Measurements from ENCODE around the gene WDR89. TPM values are rescaled to one million over a fixed set of nuclear protein-coding genes. Genes with fewer than 3 reads are reported as not detected.

The WDR89 gene
- total RNA-seq (10 to 100 TPM in 1 of 6 donors, 1 to 10 TPM in 5; 4.3 to 11.0 (median 7.6) TPM), polyA plus RNA-seq (1 to 10 TPM; 4.0 to 6.6 TPM)

- H3K4me1 ChIP-seq = peaks cover 0 to 15% (median 7%) of the 10 kb centered on the region in 3 donors
- no peaks in the 10 kb centered on the region for H3K36me3 ChIP-seq
- TF ChIP-seq CTCF (IDR thresholded peaks at IDR 0.05) = peak; percentile 47 to 85 (median 80)
- ATAC-seq = peak; percentile 91 to 95 (median 92)
- 0% methylated on average over 60 of the region's 60 CpGs for WGBS, 2 donors
- no peaks in the 10 kb centered on the region for H3K27me3 ChIP-seq
- FAIRE-seq = peak; percentile 97
- H3K27ac ChIP-seq = peak within 1 kb of the TSS; percentile 86 to 97 (median 94)
- intact Hi-C loops (cut with DNase I) = no loop called here
- peak within 1 kb of the TSS; percentile 43 to 57 (median 56) for H3K4me3 ChIP-seq
- peak; percentile 91 to 98 (median 96) for DNase-seq
- no peaks in the 10 kb centered on the region for H3K9me3 ChIP-seq
Measured at GRCh38 chr14:63641473-63642228, at the start of gene WDR89. Gene WDR89, minus strand, starts transcription at chr14:63641871. Its CDS starts 41,929 bp downstream, at chr14:63599942.

GRCh38 chr14:63689132-63689531, 47.5 kb upstream of the WDR89 start:
- intact Hi-C loops (cut with DNase I) = no loop called here

GRCh38 chr14:63686926-63687325, 45.3 kb upstream of the WDR89 start:
- FAIRE-seq = no peak
- no peaks in the 10 kb centered on the region for H3K9me3 ChIP-seq
- no peak overlapping the region for H3K4me3 ChIP-seq
- no peak for DNase-seq
- H3K36me3 ChIP-seq = no peaks in the 10 kb centered on the region
- TF ChIP-seq CTCF (IDR thresholded peaks at IDR 0.05) = no peak
- intact Hi-C loops (cut with DNase I) = no loop called here
- H3K27me3 ChIP-seq = no peaks in the 10 kb centered on the region
- no peaks in the 10 kb centered on the region for H3K4me1 ChIP-seq
- H3K27ac ChIP-seq = no peak overlapping the region
- ATAC-seq = no peak

More at GRCh38 chr14:63689132-63689531, 47.5 kb upstream of the WDR89 start:
- H3K36me3 ChIP-seq = no peaks in the 10 kb centered on the region
- no peaks in the 10 kb centered on the region for H3K9me3 ChIP-seq
- no peaks in the 10 kb centered on the region for H3K27me3 ChIP-seq
- H3K4me3 ChIP-seq = no peak overlapping the region
- WGBS, 2 donors = 82 to 83% methylated on average over 3 of the region's 3 CpGs
- DNase-seq = no peak
- no peak for FAIRE-seq
- no peak for TF ChIP-seq CTCF (IDR thresholded peaks at IDR 0.05)
- ATAC-seq = no peak
- no peak overlapping the region for H3K27ac ChIP-seq
- H3K4me1 ChIP-seq = no peaks in the 10 kb centered on the region

- intact Hi-C loops (cut with DNase I) = no loop called here
- DNase-seq (no peak), ATAC-seq (no peak), FAIRE-seq (no peak)
- Histone ChIP-seq H3K27me3 (no peaks in the 10 kb centered on the region), H3K36me3 (no peaks in the 10 kb centered on the region), H3K27ac (no peak overlapping the region), H3K4me3 (no peak overlapping the region), H3K9me3 (no peaks in the 10 kb centered on the region), H3K4me1 (no peaks in the 10 kb centered on the region)
- 100% methylated on average over 1 of the region's 1 CpG for WGBS, 2 donors
- TF ChIP-seq CTCF (IDR thresholded peaks at IDR 0.05) = no peak
Measured at GRCh38 chr14:63685401-63685800, 43.7 kb upstream of the WDR89 start.

Data from pancreas (tissue), 10 donors.